ENCODE data around the gene POLR3B.

Gene POLR3B

GRCh38 chr12:106329231-106329982, 28.1 kb upstream of the POLR3B start:
- TF ChIP-seq, protein P1, sequence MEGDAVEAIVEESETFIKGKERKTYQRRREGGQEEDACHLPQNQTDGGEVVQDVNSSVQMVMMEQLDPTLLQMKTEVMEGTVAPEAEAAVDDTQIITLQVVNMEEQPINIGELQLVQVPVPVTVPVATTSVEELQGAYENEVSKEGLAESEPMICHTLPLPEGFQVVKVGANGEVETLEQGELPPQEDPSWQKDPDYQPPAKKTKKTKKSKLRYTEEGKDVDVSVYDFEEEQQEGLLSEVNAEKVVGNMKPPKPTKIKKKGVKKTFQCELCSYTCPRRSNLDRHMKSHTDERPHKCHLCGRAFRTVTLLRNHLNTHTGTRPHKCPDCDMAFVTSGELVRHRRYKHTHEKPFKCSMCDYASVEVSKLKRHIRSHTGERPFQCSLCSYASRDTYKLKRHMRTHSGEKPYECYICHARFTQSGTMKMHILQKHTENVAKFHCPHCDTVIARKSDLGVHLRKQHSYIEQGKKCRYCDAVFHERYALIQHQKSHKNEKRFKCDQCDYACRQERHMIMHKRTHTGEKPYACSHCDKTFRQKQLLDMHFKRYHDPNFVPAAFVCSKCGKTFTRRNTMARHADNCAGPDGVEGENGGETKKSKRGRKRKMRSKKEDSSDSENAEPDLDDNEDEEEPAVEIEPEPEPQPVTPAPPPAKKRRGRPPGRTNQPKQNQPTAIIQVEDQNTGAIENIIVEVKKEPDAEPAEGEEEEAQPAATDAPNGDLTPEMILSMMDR (IDR thresholded peaks at IDR 0.05; ENCODE audit: borderline replicate concordance, insufficient read depth, low read depth, low read length) = no peak
- no peak overlapping the region for H3K4me3 ChIP-seq (ENCODE audit: low read depth, low read length)

- TF ChIP-seq, protein P1 (IDR thresholded peaks at IDR 0.05; ENCODE audit: borderline replicate concordance, insufficient read depth, low read depth, low read length) = no peak
- H3K4me3 ChIP-seq (ENCODE audit: low read depth, low read length) = no peak overlapping the region
Observed at GRCh38 chr12:106331599-106331998, 25.9 kb upstream of the POLR3B start.

DNA sequence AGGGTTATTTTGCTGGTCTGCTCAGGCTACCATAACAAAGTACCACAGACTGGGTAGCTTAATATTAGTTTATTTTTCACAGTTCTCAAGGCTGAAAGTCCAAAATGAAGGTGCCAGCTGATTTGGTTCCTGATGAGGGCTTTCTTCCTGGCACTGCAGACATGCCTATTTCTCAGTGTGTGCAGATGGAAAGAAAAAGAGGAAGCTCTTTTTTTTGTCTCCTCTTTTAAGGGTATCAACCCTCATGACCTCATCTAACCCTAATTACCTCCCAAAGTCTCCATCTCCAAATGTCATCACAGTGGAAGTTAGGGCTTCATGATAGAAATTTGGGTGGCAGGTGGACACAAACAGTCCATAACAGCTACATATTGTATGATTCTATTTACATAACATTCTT, 25.0 kb upstream of the POLR3B start:
- TF ChIP-seq, protein P1 (IDR thresholded peaks at IDR 0.05; ENCODE audit: borderline replicate concordance, insufficient read depth, low read depth, low read length) = no peak
- no peak overlapping the region for H3K4me3 ChIP-seq (ENCODE audit: low read depth, low read length)

DNA sequence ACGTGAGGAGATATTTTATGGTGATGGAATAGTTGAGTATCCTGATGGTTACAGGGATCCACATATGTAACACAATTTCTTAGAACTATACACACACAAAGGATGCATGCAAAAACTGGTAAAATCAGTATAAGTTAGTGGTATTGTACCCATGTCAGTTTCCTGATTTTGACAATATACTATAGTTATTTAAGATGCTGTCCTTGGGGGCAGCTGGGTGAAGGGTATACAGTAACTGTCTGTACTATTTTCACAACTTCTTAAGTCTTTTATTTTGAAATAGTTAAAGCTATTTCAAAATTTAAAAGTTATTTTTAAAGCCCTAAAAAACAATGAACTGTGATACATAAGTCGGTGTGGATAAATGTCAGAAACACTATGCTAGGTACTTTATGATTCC, 24.5 kb upstream of the POLR3B start:
- TF ChIP-seq, protein P1 (IDR thresholded peaks at IDR 0.05; ENCODE audit: borderline replicate concordance, insufficient read depth, low read depth, low read length) = no peak
- H3K4me3 ChIP-seq (ENCODE audit: low read depth, low read length) = no peak overlapping the region

DNA sequence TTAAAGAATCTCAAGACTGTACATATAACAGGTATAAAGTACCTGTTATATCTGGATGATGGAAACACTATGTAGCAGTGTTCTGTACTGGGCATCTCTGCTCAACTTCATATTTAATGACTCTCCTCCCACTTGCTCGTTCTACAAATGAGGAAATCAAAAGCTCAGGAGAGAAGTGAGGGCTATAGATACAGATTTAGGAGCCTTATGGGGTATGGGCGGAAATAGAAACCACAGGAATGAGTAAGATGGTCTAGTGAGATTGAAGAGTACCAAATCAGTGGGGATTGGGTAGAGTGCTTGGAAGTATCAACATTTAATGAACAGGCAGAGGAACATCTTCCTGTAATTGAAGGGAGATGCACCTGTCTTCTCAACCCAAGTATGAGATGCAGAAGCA, 23.8 kb upstream of the POLR3B start:
- no peak overlapping the region for H3K4me3 ChIP-seq (ENCODE audit: low read depth, low read length)
- TF ChIP-seq, protein P1 (IDR thresholded peaks at IDR 0.05; ENCODE audit: borderline replicate concordance, insufficient read depth, low read depth, low read length) = no peak

GRCh38 chr12:106341086-106341877, 16.3 kb upstream of the POLR3B start:
- H3K4me3 ChIP-seq (ENCODE audit: low read depth, low read length) = no peak overlapping the region

More at GRCh38 chr12:106341086-106341877, 16.3 kb upstream of the POLR3B start:
- TF ChIP-seq, protein P1 (IDR thresholded peaks at IDR 0.05; ENCODE audit: borderline replicate concordance, insufficient read depth, low read depth, low read length) = no peak
